GM21515 (cell line): Measurements from ENCODE around the gene RNLS.

Experiments
- ATAC-seq: cut with Tn5 transposase; IDR thresholded peaks from one replicate; pipeline ENCODE4 v1.9.1; 2021; ENCODE audit not compliant: unreplicated experiment

The RNLS gene

DNA sequence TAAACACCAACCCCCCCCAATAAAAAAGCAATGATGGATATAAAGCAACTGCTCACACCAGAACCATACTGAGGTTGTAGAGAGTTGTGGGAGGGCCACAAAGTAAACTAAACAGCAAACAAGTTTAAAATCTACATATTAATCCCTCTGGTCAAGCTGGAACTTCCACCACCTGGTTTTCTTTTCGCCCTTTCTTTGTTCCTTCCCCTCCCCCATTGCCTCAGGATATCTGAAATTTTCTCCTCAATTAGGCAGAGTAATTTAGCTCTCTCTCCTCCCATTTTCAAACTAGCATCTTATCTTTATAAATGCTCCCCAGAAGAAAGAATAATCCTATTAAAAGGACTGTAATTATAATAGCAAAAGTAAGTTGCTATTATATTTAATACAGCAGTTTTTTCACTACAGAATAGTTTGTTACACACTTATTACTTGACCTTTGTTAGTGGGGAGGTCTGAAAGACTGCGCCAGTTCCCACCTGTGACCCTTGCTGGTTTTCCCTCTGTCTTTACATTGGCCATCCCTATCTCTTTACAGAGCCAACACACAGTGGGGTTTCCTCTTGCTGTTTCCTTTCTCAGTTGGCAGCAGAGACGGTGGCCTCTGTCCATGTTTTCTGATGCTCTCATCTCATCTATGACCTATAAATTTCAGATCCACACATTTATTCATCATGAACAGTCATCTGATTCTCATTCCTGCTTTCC is 235.4 kb downstream of the RNLS start:
- no peak for ATAC-seq

- no peak for ATAC-seq
Measured at GRCh38 chr10:88347022-88347421, 236.1 kb downstream of the RNLS start.

- ATAC-seq: no peak
Measured at GRCh38 chr10:88346144-88346977, 236.8 kb downstream of the RNLS start.

DNA sequence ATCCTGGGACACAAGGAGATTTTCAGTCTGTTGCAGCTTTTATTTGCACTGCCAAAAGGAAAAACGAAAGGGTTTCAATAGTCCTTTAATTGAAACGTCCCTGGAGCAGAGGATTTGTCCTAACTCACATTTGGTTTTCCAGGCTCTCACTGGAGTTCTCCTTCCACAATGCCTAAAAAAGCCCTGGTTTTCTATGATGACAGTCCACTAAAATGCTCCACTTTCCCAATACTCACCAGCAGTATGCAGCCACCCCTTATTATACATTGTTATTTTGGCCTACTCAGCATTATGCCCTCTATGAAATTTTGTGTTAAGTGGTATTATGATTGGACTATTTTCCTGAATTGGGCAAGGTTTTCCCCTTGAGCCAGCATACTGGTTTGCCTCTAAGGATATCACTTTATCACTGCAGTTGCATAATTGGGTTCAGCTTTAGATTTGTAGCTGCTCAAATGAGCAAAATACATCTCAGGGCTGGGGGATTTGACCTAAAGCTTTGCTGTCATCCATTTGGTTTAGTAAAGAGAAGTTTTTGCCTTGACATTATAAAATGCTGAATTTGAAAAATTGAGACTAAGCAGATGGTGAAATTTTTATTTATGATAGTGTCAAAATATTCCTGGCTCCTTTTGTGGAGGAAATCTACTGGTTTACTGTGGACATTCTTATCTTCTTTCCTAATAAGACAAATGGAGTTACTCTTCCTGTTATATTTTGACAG is 239.2 kb downstream of the RNLS start:
- no peak for ATAC-seq

DNA sequence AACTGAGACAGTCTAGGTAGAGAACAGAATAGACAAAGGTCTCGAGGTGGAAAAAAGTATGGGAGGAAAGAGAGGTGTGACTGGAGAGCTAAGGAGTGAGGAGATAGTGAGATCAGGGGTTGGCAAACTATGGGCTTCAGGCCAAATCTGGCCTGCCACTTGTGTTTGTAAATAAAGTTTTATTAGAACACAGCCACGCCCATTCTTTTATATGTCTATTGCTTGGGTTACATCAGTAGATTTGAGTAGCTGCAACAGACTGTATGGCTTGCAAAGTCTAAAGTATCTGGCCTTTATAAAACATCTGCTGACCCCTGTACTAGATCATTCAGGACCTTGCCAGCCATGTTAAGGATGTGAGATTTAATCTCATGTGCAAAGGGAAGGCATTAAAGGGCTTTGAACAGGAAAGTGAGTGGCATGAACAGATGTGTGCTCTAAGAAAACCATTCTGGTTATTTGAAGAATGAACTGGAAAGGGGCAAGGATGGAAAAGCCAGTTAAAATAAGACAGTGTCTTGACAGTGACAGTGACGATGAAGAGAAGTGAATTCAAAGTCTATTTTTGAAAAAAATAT is 240.3 kb downstream of the RNLS start:
- no peak for ATAC-seq

- ATAC-seq: no peak
Measured at GRCh38 chr10:88337134-88337533, 246.0 kb downstream of the RNLS start.

DNA sequence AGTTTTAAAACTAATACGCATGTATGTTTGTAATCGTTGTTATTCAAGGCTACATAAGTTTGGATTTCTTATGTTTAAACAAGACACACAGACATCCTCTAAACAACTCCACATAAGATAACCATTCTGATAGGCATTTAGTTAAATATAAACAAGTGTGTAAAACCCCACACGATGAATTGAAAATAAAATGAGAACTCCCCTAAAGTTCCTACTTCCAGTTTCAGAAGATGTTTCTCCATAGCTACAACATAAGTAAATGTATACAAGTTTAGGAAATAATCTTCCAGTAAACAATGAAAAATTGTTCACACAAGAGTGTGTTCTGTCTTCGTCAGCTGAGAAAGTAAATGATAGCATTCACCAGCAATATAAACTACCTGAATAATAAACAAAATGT is 246.8 kb downstream of the RNLS start:
- ATAC-seq: no peak

- no peak for ATAC-seq
Measured at GRCh38 chr10:88333248-88333630, 249.9 kb downstream of the RNLS start.

DNA sequence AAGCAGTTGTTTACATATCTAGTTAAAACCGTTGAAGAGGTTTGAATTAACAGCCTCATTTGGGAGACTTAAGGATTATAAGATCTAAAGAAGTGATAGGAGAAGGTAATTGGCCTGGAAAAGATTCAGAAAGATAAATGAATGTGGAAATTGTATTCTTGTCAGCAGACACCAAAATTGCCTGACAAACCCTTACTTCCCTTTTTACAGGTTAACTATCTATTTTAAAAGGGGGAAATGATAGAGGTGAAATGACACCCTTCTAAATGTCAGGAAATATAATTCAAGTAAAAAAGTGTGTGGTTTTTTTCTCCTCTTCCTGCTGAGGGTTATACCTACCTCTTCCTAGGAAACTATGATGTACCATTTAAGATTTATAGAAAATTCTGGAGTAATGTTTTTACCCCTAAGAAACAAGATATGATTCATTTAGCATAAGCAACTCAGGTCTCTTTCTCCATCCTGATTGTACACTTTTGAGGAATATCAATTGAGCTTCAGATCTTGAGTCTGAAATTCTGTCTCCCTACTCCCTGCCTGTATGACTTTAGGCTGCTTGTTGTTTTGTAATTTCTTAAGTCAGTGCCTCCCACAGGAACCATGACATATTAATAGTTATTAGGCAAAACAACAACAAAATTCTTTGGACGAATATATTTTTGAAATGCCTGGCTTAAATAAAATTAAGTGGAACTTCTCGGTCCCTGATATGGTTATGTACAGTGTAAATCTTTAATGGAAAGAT is 250.4 kb downstream of the RNLS start:
- no peak for ATAC-seq

DNA sequence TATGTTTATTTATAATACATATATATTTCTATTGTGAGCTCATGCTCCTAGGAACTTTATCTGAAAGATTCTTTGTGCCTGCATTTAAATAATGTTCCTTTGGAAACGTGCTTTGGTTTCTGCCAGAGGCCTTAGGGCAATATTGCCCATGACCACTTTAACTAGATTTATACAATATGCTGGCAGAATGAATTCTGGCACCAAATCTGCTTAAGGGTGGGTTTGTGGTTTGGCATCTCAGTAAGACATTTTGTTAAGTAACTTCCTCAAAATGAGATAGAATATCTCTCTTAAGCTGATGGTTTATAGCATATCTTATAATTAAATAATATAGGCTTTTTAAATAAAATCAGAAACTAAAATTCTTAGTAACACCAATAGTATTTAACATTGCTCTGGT is 252.9 kb downstream of the RNLS start:
- ATAC-seq: no peak

DNA sequence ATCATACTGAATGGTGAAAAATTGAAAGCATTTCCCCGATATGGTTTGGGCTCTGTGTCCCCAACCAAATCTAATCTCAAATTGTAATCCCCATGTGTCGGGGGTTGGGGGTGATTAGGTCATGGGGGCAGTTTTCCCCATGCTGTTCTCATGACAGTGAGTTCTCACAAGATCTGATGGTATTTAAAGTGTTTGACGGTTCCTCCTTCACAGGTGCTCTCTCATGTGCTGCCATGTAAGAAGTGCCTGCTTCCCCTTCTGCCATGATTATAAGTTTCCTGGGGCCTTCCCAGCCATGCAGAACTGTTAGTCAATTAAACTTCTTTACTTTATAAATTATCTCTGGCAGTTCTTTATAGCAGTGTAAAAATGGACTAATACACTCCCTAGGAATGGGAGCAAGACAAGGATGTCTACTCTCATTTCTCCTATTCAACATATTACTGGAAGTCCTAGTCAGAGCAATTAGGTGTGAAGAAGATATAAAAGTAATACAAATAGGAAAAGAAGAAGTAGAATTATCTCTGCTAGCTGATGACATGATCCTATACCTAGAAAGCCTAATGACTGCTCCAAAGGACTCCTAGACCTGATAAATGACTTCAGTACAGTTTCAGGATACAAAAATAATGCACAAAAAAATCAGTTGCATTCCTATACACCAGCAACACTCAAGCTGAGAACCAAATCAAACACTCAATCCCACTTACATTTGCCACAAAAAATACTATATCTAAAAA is 260.6 kb downstream of the RNLS start:
- no peak for ATAC-seq

- ATAC-seq: no peak
Measured at GRCh38 chr10:88319960-88320517, 263.1 kb downstream of the RNLS start.

- ATAC-seq: no peak
Measured at GRCh38 chr10:88318803-88319202, 264.3 kb downstream of the RNLS start.

GRCh38 chr10:88317099-88317498 is 266.0 kb downstream of the RNLS start:
- no peak for ATAC-seq

- ATAC-seq: no peak
Measured at GRCh38 chr10:88316292-88316861, 266.7 kb downstream of the RNLS start.

DNA sequence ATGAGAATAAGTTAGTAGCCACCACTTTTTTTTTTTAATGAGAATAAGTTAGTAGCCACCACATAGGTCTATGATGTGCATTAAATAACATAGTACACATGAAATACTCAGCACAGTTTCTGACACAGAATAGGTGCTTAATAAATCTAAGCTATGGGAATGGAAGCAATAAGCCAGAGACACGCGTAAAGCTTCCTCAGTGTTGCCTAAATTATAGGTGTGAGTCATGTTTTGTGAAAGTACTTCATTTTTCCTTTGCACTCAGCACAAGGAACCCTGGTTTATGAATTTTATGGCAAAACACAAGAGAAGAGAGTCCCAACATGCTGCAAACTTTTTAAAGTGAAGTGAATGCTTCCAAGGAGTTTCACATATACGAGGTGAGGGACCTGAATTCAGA is 267.4 kb downstream of the RNLS start:
- ATAC-seq: no peak

DNA sequence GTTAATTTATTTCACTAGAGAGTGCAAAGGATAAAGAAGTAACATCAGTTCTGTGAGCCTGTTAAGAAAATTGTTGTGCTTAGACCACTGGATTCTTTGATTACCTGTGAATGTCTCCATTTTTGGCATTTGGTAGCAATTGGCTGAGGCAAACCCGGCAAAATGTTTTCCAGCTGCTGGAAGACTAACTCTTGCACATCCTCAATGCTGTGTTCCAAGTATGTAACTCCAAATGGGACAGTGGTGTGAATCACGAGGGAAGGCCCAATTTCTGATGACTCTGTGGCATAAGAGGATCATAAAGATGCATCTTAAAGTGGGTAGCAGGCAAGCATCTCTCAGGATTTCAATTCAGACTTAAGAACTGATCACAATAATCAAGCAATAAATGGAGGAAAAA is 268.8 kb downstream of the RNLS start:
- ATAC-seq: no peak

GRCh38 chr10:88313878-88314277 is 269.2 kb downstream of the RNLS start:
- no peak for ATAC-seq

DNA sequence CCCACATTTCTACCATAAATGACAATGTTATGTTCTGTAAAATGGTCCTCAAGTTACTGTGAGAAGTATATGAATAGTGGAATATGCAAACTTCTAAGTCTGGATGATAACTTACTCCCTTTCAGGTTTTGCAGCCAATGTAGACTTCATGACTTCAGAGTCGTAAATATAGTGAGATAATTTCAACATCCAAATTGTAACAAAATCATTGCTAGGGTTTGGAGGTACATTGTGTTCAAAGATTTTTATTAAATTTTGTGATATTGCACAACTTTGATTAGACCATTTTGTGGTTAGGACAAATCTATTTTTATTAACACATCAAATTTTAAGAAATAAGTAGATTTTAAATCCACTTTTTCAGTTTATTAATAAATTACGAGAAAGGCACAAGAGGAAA is 270.3 kb downstream of the RNLS start:
- no peak for ATAC-seq
